Effector memory CD4-positive, alpha-beta T cell (primary cell): ENCODE data around the gene NACA2.

ENCODE experiments used
- DNase-seq, 3 donors: peaks; one replicate each; pipeline ENCODE4 v3.0.0-alpha.2; 2020
- H3K27ac ChIP-seq: 2 replicates; pipeline ENCODE4 v1.7.0; 2013; ENCODE audit warnings: mild to moderate bottlenecking, low read length, moderate library complexity; ENCODE audit not compliant: insufficient read depth, poor library complexity, severe bottlenecking
- H3K27me3 ChIP-seq: replicated peaks from 2 replicates; pipeline ENCODE4 v1.7.0; 2013; ENCODE audit warnings: mild to moderate bottlenecking, low read length; ENCODE audit not compliant: insufficient read depth, control insufficient read depth, poor library complexity, severe bottlenecking
- H3K36me3 ChIP-seq: 2 replicates; pipeline ENCODE4 v1.7.0; 2013; ENCODE audit warnings: mild to moderate bottlenecking, low read length, moderate library complexity; ENCODE audit not compliant: control insufficient read depth, insufficient read depth
- H3K4me1 ChIP-seq: 2 replicates; pipeline ENCODE4 v1.7.0; 2013; ENCODE audit warnings: low read length, mild to moderate bottlenecking; ENCODE audit not compliant: control insufficient read depth, insufficient read depth, poor library complexity, severe bottlenecking
- H3K4me3 ChIP-seq: 2 replicates; pipeline ENCODE4 v1.7.0; 2013; ENCODE audit warnings: low read length, low read depth, mild to moderate bottlenecking; ENCODE audit not compliant: insufficient read depth, poor library complexity, severe bottlenecking
- H3K9me3 ChIP-seq: 2 replicates; pipeline ENCODE4 v1.7.0; 2013; ENCODE audit warnings: mild to moderate bottlenecking, low read length, moderate library complexity; ENCODE audit not compliant: control insufficient read depth

The NACA2 gene

DNA sequence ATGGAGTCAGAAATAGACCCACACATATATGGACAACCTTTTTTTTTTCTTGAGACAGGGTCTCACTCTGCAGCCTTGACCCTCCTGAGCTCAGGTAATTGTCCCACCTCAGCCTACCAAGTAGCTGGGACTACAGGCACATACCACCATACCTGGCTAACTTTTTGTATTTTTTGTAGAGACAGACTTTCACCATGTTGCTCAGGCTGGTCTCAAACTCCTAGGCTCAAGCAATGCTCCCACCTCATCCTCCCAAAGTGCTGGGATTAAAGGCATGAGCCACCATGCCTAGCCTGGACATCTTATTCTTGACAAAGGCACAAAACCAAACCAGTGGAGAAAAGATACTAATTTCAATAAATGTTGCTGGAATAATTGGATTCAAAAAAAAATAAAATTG, 14.7 kb upstream of the NACA2 start:
- DNase-seq = no peak
- H3K36me3 ChIP-seq = no peaks in the 10 kb centered on the region
- no peak overlapping the region for H3K4me3 ChIP-seq
- no peaks in the 10 kb centered on the region for H3K4me1 ChIP-seq
- H3K27me3 ChIP-seq = no peaks in the 10 kb centered on the region
- H3K9me3 ChIP-seq = no peaks in the 10 kb centered on the region
- no peak overlapping the region for H3K27ac ChIP-seq

DNA sequence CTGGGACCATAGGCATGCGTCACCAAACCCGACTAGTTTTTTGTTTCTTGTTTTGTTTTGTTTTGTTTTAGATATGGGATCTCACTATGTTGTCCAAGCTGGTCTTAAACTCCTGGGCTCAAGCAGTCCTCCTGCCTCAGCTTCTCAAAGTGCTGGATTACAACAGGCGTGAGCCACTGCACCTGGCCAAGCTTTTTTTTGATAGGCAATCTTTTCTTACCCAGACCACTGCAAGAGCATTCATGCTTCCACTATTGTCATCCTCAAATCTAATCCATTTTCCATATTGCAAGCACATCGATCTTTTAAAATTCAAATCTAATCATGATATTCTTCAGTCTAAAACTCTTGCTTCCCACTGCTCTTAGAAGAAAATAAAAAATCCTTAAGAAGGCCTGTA, 10.3 kb upstream of the NACA2 start:
- H3K27me3 ChIP-seq = no peaks in the 10 kb centered on the region
- no peaks in the 10 kb centered on the region for H3K4me1 ChIP-seq
- DNase-seq = no peak
- H3K27ac ChIP-seq = no peak overlapping the region
- H3K36me3 ChIP-seq = no peaks in the 10 kb centered on the region
- no peak overlapping the region for H3K4me3 ChIP-seq
- H3K9me3 ChIP-seq = no peaks in the 10 kb centered on the region

GRCh38 chr17:61600621-61601020, 9.6 kb upstream of the NACA2 start:
- Histone ChIP-seq H3K4me3 (no peak overlapping the region), H3K27ac (no peak overlapping the region), H3K27me3 (no peaks in the 10 kb centered on the region), H3K4me1 (no peaks in the 10 kb centered on the region), H3K9me3 (no peaks in the 10 kb centered on the region), H3K36me3 (no peaks in the 10 kb centered on the region)
- no peak for DNase-seq

DNA sequence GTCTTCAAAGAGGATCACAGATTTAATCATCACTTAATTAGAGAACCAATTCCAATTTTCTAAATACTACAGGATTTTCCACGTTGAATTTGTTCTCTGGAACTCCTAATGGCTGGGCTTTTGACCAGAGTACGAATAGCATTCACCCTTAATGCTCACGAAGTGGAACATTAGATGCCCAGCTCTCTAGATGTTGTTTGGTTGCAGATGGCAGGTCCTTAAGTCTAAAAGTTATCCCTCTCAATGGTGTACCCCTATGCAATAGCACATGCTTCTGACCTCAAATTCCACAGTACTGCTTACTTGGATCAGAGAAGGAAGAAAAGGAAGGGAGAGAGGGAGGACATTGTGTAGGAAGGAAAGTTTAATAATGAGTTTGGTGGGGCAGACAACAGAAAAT, 8.6 kb upstream of the NACA2 start:
- H3K36me3 ChIP-seq = no peaks in the 10 kb centered on the region
- H3K4me3 ChIP-seq = no peak overlapping the region
- H3K27me3 ChIP-seq = no peaks in the 10 kb centered on the region
- no peak overlapping the region for H3K27ac ChIP-seq
- H3K9me3 ChIP-seq = no peaks in the 10 kb centered on the region
- no peaks in the 10 kb centered on the region for H3K4me1 ChIP-seq
- DNase-seq = no peak

- DNase-seq = no peak
- H3K27ac ChIP-seq = no peak overlapping the region
- H3K4me3 ChIP-seq = no peak overlapping the region
- H3K9me3 ChIP-seq = no peaks in the 10 kb centered on the region
- no peaks in the 10 kb centered on the region for H3K4me1 ChIP-seq
- peaks cover 3% of the 10 kb centered on the region for H3K27me3 ChIP-seq
- no peaks in the 10 kb centered on the region for H3K36me3 ChIP-seq
These were observed 7.0 kb upstream of the NACA2 start for GRCh38 chr17:61598014-61598413.

GRCh38 chr17:61597607-61598006, 6.6 kb upstream of the NACA2 start:
- DNase-seq = no peak
- H3K27ac ChIP-seq = no peak overlapping the region
- no peaks in the 10 kb centered on the region for H3K4me1 ChIP-seq
- peaks cover 4% of the 10 kb centered on the region for H3K27me3 ChIP-seq
- H3K36me3 ChIP-seq = no peaks in the 10 kb centered on the region
- H3K4me3 ChIP-seq = no peak overlapping the region
- H3K9me3 ChIP-seq = no peaks in the 10 kb centered on the region

DNA sequence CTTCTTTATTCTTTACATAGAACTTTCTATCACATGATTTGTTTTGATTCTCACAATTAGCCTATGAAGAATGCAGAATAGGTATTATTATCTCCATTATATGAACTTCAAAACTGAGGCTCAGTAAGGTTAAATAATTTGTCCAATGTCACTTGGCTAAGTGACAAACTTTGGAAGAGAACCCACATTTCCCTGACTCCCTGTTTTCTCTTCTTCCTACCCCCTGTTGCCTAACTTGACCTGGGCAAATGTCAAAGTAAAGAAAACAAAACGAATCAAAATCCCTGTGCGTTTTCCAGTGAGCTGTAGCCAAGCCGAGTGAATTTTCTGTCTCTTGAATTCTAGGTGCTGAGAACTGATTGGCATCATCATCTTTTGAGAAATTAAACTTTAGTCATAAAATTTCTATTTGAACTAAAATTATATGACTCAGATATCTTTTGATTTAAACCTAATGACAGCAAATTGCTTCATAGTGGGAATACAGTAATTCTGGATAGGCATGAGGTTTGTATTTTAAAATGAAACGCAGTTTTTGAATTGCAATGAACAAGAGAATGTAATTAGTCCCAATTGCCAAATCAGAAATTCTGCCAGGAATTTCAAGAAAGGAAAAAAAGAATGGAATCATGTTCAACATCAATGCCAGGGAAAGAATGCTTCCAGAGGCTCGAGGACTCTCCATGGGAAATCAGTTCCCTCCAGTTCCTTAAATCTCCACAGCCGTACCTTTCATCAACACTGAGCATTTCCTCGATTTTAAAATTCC, 4.6 kb upstream of the NACA2 start:
- no peaks in the 10 kb centered on the region for H3K9me3 ChIP-seq
- no peaks in the 10 kb centered on the region for H3K4me1 ChIP-seq
- no peak overlapping the region for H3K4me3 ChIP-seq
- no peaks in the 10 kb centered on the region for H3K36me3 ChIP-seq
- no peak overlapping the region for H3K27ac ChIP-seq
- no peak for DNase-seq
- peaks cover 4% of the 10 kb centered on the region for H3K27me3 ChIP-seq

GRCh38 chr17:61594294-61594825, 3.3 kb upstream of the NACA2 start:
- H3K4me3 ChIP-seq = no peak overlapping the region
- no peaks in the 10 kb centered on the region for H3K36me3 ChIP-seq
- H3K27me3 ChIP-seq = peaks cover 4% of the 10 kb centered on the region
- H3K27ac ChIP-seq = no peak overlapping the region
- no peak for DNase-seq
- no peaks in the 10 kb centered on the region for H3K4me1 ChIP-seq
- H3K9me3 ChIP-seq = no peaks in the 10 kb centered on the region

DNA sequence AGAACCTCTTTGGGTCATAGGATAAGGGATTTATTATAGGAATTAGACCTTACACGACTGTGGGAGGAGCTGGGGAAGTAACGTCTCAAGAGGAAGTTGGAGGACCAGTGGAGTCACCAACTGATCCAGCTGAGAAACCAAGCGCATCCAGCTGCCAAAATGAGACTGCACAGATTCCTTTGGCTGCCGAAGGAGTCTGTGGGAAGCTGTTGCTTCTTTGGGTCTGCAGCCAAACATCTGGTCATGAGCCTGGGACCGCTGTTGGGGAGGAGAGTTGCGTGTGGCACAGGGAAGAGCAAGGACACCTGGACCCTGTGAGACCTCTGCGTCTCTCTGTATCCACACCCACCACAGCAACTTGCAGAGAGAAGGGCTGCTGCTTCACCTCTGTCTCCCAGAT, 2.4 kb upstream of the NACA2 start:
- no peaks in the 10 kb centered on the region for H3K4me1 ChIP-seq
- no peaks in the 10 kb centered on the region for H3K36me3 ChIP-seq
- no peak for DNase-seq
- peaks cover 4% of the 10 kb centered on the region for H3K27me3 ChIP-seq
- no peak overlapping the region for H3K27ac ChIP-seq
- H3K9me3 ChIP-seq = no peaks in the 10 kb centered on the region
- H3K4me3 ChIP-seq = no peak overlapping the region

- no peak overlapping the region for H3K4me3 ChIP-seq
- no peak overlapping the region for H3K27ac ChIP-seq
- DNase-seq = no peak
- no peaks in the 10 kb centered on the region for H3K9me3 ChIP-seq
- no peaks in the 10 kb centered on the region for H3K36me3 ChIP-seq
- H3K4me1 ChIP-seq = no peaks in the 10 kb centered on the region
- peaks cover 4% of the 10 kb centered on the region for H3K27me3 ChIP-seq
These were observed 911 bp upstream of the NACA2 start for GRCh38 chr17:61591930-61592329.
